HG03039 (cell line): Measurements from ENCODE around the gene STN1.

ENCODE experiments used
- ATAC-seq: cut with Tn5 transposase; IDR thresholded peaks from one replicate; pipeline ENCODE4 v1.9.1; 2021; ENCODE audit warnings: mild to moderate bottlenecking, moderate library complexity; ENCODE audit not compliant: unreplicated experiment

Gene STN1, protein sequence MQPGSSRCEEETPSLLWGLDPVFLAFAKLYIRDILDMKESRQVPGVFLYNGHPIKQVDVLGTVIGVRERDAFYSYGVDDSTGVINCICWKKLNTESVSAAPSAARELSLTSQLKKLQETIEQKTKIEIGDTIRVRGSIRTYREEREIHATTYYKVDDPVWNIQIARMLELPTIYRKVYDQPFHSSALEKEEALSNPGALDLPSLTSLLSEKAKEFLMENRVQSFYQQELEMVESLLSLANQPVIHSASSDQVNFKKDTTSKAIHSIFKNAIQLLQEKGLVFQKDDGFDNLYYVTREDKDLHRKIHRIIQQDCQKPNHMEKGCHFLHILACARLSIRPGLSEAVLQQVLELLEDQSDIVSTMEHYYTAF

DNA sequence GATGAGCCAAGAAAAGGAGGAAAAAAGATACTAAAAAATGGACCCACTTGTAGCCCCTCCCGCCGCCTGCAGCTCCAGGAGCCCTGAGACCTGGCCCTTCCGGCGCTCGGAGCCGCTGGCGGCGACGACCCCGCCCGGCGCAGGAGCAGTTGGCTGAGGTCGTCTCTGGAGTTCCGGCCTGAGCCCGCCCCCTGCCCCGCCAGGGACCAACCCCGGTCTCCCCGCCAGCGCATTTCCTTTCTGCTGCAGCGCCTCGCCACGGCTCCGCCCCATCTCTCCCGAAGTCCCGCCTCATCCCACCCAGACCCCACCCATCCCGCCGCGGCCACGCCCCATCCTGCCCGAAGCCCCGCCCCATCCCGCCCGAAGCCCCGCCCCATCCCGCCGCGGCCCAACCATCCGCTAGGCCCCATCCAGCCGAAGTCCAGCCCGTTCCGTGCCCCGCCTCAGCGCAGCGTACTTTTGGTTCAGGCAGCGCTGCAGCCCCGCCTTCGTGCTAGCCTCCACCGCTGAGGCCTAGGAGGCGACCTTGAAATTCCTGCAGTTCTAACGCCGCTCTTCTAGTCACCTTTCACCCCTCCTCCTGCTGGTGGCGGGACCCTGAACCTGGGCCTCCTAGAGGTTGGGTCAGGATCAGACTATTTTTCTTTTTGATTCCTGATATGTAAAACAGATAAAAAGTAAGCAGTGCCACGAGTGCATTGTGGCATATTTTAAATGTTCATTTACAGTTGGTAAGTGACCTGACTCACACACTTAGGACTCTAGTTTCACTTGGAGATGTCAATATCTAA is at the start of gene STN1:
Gene STN1 (minus strand): TSS at position 132 of the 794 bp plus-strand sequence. CDS start 590 bp downstream, outside the sequence.
- peak; percentile 89 for ATAC-seq

DNA sequence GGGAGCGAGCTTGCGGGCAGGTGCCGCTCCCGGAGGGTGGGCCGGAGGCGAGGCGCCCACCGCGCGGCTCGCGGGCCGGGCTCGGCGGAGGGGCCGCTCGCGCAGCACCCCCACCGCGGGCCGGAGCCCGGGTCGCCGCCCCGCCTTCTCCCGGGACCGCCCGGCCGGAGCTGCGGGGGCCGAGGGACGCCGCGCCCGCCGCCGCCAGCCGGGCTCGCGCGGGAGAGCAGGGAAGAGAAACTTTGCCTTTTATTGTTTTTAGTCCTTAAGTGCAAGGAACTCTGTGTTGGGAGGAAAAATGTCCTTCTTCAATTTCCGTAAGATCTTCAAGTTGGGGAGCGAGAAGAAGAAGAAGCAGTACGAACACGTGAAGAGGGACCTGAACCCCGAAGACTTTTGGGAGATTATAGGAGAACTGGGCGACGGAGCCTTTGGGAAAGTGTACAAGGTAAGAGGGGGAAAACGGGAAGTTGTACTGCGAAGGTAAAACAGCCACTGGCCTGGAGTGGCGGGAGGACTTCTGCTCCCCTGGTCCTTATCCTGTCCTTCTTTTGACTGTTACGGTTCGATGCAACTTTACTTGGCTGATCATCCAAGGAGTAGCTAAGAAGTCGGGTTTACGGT is 49.6 kb upstream of the STN1 start:
- peak; percentile 33 for ATAC-seq

DNA sequence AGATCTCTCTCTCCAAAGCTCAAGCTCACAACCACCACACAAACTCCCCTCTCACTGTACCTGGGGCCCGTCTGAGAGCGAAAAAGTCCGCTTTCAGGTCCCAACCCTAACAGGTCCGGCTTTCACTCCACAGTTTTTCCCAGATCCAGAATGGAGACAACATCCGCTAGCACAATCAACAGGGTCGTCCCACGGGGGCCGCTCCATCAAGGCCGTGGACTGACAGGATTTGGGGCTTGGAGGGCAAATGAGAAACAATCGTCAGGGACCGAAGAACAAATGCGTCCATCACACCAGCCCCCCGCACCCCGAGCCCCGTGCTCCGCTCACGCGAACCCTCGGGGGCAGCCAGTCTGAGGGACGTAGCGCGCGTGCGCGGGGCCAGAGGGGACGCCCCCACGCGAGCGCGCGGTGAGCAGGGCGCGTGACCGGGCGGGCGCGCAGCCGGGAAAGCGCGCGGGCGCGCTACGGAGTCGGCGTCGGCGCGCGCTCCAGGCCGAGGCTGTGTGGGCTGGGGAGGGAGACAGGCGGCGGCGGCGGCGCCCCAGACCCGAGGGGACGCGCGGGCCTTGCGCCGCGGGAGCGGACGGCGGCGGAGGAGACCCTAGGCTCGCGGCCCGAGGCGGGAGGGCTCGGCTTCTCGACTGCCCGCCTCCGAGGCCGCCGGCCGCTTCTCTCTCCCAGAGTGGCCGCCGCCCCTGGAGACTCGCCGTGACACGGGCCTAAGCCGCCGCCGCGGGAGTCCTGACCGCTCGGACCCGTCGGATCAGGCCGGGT is 48.9 kb upstream of the STN1 start, which contains the start of gene SLK:
Gene SLK (plus strand): TSS at position 470 of the 777 bp plus-strand sequence. CDS start 606 bp downstream, outside the sequence.
- ATAC-seq: peak; percentile 86

DNA sequence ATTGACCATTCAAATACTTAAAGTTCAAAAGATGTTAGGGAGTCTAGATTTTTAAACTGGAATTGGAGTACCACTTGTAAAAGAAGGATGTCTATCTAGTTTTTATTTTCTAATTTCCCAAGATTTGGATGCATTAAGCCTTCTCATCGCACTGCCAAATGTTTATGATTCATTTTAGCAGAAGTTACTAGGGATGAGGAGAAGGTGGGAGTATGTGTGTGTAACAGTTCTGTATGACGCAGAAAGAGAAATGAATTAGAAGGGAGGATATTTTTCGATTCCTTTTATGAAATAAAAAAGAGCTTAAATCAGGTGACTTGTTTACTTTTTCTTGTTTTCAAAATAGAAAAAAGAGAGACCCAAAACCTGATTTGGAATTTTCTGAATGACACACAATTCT is 42.1 kb upstream of the STN1 start:
- no peak for ATAC-seq

DNA sequence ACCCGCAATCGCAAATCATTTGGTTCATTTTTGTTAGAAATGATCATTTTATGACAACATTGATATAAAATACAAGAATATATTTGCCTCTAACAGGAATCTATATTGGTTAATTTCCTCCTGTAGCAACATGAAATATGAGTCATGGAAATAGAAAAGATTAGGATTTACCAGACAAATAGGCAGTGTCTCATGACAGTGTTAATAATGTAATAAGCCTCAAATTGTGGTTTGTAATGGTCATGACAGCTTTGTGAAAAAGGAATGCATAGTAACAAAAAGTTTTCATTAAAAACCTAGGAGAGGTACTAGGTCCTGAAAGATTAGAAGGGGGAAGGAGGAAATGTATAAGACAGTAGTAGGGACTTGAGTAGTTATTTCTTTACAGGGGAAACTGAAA is 41.0 kb upstream of the STN1 start:
- no peak for ATAC-seq

DNA sequence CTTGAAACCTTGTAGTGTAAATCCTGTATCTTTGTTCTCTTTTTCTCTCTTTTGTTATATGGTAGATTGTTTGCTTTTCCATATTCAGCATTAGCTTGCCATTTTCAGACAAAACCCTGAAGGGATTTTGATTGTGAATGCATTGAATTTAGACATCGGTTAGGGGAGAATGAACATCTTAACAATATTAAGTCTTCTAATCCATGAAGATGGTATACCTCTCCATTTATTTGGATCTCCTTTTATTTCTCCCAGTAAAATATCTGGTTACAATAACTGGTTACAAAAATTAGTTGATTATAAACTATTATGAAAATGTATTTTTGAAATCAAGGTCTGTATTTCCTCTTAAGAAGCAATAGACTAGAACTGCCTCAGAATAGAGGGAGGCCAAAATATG is 36.6 kb upstream of the STN1 start:
- no peak for ATAC-seq

DNA sequence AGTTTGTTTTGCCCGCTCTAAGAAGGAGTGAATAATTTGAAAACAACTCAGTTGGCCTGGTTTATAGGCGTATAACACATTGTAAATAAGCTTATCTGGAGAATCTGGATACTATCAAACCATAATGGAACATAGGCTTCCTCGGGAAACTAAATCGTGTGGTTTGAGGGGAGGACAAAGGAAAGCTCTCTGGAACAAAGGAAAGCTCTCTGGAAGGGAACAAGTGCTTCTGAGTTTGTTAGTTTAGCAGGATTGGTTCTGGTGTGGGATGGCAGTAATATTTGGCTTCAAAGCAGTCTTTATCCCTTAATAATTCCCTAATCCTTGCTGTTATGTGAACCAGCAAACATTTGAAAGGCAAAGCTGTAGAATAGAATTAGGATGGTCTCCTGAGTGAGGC is 34.0 kb upstream of the STN1 start:
- no peak for ATAC-seq

DNA sequence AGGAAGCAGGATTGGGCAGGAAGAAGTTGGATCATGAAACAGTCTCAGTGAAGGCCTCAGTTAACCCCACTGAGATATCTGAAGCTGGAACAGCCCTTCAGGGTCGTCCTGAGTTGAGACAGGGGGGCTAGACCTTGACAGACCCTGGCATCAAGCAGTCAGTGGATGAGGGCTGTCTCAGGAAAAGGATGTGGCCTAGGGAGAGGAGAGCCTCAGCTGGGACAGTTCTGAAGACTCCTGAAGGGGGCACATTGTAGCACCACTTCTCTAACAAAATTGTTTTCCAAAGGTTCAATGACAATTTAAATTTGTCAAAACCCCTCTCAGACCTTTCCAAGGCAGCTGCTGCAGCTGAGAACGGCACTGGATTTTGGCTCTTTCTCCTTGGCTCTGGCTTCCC is 33.2 kb upstream of the STN1 start:
- ATAC-seq: no peak

DNA sequence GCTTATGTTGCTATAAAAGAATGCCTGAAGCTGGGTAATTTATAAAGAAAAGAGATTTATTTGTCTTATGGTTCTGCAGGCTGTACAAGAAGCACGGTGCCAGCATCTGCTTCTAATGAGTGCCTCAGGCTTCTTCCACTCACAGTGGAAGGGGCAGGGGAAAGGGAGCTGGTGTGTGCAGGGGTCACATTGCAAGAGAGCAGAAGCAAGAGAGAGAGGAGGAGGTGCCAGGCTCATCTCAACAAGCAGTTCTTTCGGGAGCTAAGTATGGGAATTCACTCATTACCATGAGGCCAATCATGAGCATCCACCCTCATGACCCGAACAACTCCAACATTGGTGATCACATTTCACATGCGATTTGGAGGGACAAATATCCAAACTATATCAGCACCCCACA is 31.7 kb upstream of the STN1 start:
- no peak for ATAC-seq

DNA sequence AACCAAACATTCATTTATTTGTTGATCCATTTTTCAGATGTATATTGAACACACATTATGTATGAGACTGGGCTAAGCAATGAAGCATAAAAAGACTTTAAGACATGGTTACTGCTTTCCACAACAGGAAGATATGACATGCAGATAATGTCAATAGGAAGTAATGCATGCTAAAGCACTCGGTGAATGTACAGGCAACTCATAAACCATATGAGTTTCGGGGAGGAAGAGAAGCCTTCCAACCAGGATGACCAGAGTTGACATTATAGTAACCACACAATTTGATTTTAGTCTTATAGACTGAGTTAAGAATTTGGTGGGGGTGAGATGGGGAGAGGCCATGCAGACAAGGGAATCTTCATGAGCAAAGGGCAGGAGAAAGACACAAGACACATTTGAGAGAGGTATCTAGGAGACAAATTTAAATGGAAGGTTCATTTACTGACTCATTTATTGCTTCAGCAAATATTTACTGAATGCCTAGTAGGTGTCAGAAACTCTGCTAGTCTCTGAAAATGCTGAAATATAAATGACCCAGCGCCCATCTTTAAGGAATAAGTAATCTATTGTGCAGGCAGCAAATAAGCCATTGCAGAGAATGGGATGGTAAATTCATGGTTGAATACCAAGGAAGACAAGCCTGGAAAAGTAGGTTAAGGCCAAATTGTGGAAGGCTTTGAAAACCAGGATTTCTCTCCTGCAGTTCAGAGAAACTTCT is 30.0 kb upstream of the STN1 start:
- ATAC-seq: no peak

DNA sequence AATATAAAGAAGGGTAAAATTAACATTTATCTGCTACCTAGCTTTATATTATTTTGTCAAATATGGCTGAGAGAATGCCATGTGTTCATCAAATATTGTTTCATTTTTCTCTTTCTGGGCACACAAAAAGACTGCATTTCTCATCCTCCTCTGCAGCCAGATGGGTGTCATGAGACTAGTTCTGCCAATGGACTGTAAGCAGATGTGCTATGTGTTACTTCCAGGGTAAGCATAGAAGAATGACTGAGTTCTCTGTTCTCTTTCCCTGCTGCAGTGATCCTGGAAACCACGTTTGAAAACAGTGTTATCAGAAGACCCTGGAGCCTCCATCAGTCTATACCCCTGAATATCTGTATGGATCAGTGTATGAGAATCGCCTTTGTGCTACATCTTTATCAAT is 24.9 kb upstream of the STN1 start:
- no peak for ATAC-seq

DNA sequence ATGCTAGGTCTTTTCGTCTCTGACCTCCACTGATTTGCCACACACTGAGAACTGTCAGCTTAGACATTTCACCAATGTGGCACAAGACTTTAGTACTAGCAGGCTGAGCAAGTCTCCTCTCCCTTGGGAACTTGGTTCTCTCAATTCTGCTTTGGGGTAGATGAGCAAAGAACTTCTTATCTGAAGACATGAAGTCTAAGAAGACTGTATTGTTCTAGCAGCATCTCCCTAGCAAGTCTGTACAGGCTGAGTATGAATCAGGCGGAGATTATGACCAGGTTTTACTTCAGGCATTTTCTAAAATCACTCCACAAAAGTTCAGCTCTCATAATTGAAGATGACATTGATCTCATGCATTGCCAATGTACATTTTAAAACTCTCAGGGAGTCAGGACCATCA is 23.8 kb upstream of the STN1 start:
- ATAC-seq: no peak

DNA sequence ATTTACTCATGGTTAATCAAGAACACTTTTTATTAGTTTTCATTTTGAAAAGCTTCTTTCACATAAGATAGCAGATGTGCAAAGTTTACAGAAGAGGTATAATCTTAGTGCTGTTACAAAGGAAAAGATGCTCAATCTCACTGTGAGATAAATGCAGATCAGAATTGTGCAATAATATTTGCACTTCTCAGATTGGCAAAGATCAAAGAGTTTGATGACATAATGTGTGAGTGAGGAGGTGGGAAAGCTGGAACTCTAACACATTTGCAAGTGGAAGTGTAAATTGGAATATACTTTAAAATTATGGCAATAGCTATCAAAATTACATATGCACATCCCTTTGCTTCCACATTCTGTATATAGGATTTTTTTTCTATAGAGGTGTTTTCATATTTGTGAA is 21.5 kb upstream of the STN1 start:
- ATAC-seq: no peak

DNA sequence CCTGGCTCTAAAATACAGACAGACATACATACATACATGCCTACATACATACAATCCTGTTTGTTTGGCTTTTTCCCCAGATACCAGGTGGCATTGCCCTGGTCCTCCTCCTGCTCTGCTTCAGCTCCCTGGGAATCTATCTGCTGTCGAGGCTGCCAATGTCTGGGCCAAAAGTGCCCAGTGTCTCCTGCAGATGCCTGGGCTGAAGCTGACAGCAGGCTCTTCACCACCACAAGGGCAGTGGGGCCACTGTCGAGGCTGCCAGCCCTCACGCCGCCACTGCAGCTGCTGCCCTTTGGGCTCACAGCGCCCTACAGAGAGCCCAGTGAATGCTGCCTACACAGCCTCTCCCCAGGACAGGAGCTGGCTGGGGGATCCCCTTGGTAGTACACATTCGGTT is 18.0 kb upstream of the STN1 start:
- ATAC-seq: no peak

DNA sequence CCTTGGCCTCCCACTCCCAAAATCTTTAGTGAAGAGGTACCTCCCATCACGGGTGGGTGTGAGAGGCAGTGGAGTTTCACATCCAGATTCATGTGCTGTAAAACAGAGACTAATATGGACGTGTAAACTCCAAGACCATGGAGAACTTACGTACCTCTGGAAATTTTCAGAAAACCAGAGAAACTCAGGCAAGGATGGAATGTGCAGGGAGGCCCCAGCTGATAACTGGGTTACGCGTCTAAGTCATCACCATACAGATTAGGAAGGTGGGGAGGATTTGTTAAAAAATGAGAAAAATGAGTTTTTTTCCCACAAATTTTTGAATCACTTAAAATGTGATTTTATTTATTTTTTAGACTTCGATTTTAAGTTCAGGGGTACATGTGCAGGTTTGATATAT is 16.3 kb upstream of the STN1 start:
- ATAC-seq: no peak

DNA sequence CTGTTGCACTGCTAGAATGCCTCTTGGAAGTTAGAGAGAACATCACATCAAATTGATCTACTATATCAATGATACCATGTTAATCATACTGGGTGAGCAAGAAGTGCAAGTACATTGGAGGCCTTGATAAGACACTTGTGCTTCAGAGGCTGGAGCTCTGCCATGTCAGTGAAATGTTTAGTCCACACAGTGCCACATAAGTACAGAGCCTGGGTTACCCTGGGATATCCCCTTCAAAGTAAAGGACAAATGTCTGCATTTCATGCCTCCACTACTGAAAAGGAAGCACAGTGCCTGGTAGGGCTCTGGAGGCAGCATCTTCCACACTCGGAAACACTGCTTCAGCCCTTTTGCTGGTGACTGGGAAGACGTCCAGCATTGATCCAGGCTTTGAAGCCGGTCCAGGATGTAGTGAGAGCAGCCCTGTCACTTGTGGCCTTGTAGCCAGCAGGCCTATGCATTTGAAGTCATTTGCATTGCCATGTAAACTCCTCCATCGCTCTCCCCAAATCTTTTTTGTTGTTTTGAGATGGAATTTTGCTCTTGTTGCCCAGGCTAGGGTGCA is 15.7 kb upstream of the STN1 start:
- no peak for ATAC-seq

DNA sequence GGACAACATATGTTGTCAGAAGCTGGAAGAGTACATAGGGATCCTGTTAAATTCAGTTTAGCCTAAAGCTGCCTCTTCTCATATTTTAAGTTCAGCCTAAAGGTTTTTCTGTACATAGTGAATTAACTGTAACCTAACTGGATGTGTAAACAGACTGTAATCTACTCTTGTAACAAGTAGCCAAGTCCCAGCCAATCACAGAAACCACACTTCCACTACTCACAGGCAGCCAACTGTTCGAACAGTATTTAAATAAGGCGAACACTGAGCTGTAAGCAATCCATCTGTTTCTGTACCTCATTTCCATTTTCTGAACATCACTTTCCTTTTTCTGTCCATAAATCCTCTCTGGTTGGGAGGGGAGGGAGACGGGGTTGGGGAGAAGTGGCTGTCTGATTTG is 15.0 kb upstream of the STN1 start:
- no peak for ATAC-seq

DNA sequence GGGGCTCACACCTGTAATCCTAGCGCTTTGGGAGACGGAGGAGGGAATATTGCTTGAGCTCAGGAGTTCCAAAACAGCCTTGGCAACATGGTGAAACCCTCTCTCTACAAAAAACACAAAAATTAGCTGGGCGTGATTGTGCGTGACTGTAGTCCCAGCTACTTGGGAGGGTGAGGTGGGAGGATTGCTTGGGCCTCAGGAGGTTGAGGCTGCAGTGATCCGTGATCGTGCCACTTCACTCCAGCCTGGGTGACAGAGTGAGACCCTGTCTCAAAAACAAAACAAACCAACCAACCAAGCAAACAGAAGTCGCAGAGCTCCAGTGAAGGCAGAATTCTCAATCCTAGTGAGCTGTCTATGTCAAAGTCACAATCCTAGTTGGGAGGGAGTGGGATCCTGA is 14.3 kb upstream of the STN1 start:
- ATAC-seq: no peak

DNA sequence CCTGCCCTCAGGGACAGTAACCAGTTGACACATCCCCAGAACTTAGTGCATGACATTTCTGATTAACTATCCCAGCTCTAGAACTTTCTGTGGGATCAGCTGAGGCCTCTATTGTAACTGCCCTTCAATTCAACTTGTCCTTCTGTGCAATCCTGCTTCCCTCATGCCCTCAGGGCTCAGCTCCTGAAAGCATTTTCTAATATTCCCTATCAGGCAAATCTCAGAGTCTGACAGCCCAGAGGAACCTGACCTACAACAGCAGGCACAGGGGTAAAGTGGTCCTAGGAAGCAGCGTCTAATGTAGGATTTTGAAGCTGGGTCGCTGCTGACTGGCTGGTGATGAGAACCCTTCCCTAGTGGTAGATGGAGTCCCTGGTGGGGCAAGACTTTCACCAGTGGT is 13.6 kb upstream of the STN1 start:
- ATAC-seq: no peak

DNA sequence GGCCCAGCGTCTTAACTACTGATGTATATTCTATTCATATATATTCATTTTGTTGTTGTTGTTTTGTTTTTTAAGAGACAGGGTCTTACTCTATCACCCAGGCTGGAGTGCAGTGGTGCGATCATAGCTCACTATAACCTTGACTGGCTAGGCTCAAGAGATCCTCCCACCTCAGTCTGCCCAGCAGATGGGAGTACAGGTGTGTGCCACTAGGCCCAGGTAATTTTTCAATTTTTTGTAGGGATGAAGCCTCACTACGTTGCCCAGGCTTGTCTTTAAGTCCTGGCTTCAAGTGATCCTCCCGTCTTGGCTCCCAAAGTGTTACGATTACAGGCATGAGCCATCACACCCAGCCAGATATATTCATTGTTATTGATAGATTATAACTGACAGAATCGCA is 12.9 kb upstream of the STN1 start:
- ATAC-seq: no peak
